ENCODE data around the gene HOXC10. TPM values are rescaled to one million over a fixed set of nuclear protein-coding genes. Genes with fewer than 3 reads are reported as not detected.

HOXC10 gene
- total and polyA plus RNA-seq, 8 donors = not detected

DNA sequence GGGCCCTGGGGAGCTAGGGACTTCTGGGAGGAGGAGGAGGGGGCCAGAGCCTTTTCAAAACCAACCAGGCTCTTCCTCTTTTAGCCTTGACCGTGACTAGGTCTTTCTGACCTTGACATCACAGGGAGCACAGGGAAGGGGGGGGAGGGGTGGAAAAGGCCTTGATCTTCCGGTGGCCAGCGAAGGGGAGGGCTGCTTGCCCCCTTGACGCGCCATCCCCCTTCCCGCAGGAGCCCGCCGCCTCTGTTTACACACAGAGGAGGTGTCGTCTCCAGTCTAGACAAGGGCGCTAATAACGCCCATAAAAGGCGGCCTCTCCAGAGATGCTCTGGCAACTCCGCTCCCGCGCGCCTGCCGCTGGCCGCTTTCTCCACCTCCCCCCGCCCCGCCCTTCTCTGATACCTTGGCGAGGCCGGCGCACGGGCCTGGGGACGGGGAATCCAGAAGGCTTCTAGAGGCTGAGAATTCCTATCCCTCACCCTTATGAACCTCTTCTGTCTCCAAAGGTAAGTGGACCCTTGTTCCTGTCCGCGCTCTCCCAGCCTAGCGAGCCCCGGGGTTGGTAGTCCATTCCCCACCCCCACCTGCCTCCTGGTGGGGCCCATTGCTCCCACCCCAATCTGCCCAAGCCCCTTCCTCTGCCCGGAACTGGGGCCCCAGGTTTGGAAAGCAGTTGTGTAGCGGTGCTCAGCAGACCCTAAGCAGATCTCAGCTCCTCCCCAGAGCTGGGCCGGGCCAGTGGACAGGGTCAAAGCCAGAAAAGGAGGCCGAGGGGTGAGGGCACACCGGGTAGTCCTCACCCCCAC, 35.1 kb upstream of the HOXC10 start:
- no peak for DNase-seq
- H3K4me3 ChIP-seq = no peak overlapping the region
- intact Hi-C loops (cut with DNase I; ENCODE audit: low total_unique reads) = no loop called here
- no peak for TF ChIP-seq POLR2AphosphoS5 (IDR thresholded peaks at IDR 0.05)
- TF ChIP-seq, protein P1, sequence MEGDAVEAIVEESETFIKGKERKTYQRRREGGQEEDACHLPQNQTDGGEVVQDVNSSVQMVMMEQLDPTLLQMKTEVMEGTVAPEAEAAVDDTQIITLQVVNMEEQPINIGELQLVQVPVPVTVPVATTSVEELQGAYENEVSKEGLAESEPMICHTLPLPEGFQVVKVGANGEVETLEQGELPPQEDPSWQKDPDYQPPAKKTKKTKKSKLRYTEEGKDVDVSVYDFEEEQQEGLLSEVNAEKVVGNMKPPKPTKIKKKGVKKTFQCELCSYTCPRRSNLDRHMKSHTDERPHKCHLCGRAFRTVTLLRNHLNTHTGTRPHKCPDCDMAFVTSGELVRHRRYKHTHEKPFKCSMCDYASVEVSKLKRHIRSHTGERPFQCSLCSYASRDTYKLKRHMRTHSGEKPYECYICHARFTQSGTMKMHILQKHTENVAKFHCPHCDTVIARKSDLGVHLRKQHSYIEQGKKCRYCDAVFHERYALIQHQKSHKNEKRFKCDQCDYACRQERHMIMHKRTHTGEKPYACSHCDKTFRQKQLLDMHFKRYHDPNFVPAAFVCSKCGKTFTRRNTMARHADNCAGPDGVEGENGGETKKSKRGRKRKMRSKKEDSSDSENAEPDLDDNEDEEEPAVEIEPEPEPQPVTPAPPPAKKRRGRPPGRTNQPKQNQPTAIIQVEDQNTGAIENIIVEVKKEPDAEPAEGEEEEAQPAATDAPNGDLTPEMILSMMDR (IDR thresholded peaks at IDR 0.05) = no peak
- no peak for TF ChIP-seq POLR2A (IDR thresholded peaks at IDR 0.05)
- TF ChIP-seq EP300 (IDR thresholded peaks at IDR 0.05) = no peak
- H3K27me3 ChIP-seq = peaks cover 61 to 100% (median 98%) of the 10 kb centered on the region in 3 donors
- H3K27ac ChIP-seq = no peak overlapping the region
- peaks cover 0 to 3% (median 0%) of the 10 kb centered on the region in 4 donors for H3K9me3 ChIP-seq
- no peaks in the 10 kb centered on the region for H3K36me3 ChIP-seq
- 0 to 5% (median 4%) methylated on average over 10 to 34 of the region's 34 CpGs for WGBS, 5 donors
- H3K4me1 ChIP-seq = peaks cover 2 to 40% (median 17%) of the 10 kb centered on the region in 4 donors

DNA sequence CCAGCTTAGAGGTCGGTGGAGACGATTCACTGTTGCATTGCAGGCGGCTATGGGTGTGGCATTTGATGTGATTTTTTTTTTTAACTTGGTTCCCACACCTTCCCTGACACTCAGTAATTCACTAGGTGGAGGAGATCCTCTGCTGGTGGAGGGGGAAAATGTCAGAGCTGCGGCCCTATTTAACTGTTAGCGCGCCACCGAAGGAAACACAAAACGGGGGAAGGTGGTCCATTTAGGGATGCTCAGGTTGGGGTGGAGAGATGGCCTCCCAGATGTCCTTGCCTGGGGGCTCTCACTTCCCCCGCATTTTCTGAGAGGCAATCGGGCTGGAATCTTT, 34.5 kb upstream of the HOXC10 start:
- H3K27me3 ChIP-seq = peaks cover 62 to 100% (median 98%) of the 10 kb centered on the region in 3 donors
- 3 to 8% (median 4%) methylated on average over 10 of the region's 10 CpGs for WGBS, 5 donors
- no peaks in the 10 kb centered on the region for H3K36me3 ChIP-seq
- H3K4me3 ChIP-seq = no peak overlapping the region
- H3K9me3 ChIP-seq = peaks cover 0 to 9% (median 0%) of the 10 kb centered on the region in 4 donors
- DNase-seq = no peak
- intact Hi-C loops (cut with DNase I; ENCODE audit: low total_unique reads) = no loop called here
- TF ChIP-seq POLR2A (IDR thresholded peaks at IDR 0.05) = no peak
- no peak for TF ChIP-seq EP300 (IDR thresholded peaks at IDR 0.05)
- TF ChIP-seq, protein P1 (IDR thresholded peaks at IDR 0.05) = no peak
- no peak for TF ChIP-seq POLR2AphosphoS5 (IDR thresholded peaks at IDR 0.05)
- peaks cover 8 to 41% (median 18%) of the 10 kb centered on the region in 4 donors for H3K4me1 ChIP-seq
- no peak overlapping the region for H3K27ac ChIP-seq

GRCh38 chr12:53950789-53951576, 34.0 kb upstream of the HOXC10 start:
- H3K36me3 ChIP-seq = no peaks in the 10 kb centered on the region
- no peak for DNase-seq
- peaks cover 62 to 100% (median 98%) of the 10 kb centered on the region in 3 donors for H3K27me3 ChIP-seq
- no peak overlapping the region for H3K4me3 ChIP-seq
- H3K27ac ChIP-seq = no peak overlapping the region
- WGBS, 5 donors = 3 to 11% (median 5%) methylated on average over 20 to 34 of the region's 34 CpGs
- peaks cover 0 to 10% (median 0%) of the 10 kb centered on the region in 4 donors for H3K9me3 ChIP-seq
- intact Hi-C loops (cut with DNase I; ENCODE audit: low total_unique reads) = no loop called here
- peaks cover 8 to 45% (median 18%) of the 10 kb centered on the region in 4 donors for H3K4me1 ChIP-seq
- no peak for TF ChIP-seq EP300 (IDR thresholded peaks at IDR 0.05)

- Histone ChIP-seq H3K9me3 (peaks cover 0 to 10% (median 0%) of the 10 kb centered on the region in 4 donors), H3K4me1 (peaks cover 8 to 51% (median 18%) of the 10 kb centered on the region in 4 donors), H3K4me3 (no peak overlapping the region), H3K27me3 (peaks cover 69 to 100% (median 98%) of the 10 kb centered on the region in 3 donors), H3K27ac (no peak overlapping the region), H3K36me3 (no peaks in the 10 kb centered on the region)
- DNase-seq = no peak
- no peak for TF ChIP-seq POLR2AphosphoS5 (IDR thresholded peaks at IDR 0.05)
- no peak for TF ChIP-seq EP300 (IDR thresholded peaks at IDR 0.05)
- TF ChIP-seq POLR2A (IDR thresholded peaks at IDR 0.05) = no peak
- TF ChIP-seq, protein P1 (IDR thresholded peaks at IDR 0.05) = no peak
- intact Hi-C loops (cut with DNase I; ENCODE audit: low total_unique reads) = no loop called here
- 4 to 9% (median 5%) methylated on average over 31 to 47 of the region's 47 CpGs for WGBS, 5 donors
These were observed 33.2 kb upstream of the HOXC10 start for GRCh38 chr12:53951577-53952334.
